HepG2 (cell line): Measurements from ENCODE around the gene VAC14. TPM values are rescaled to one million over a fixed set of nuclear protein-coding genes. Genes with fewer than 3 reads are reported as not detected.
A peak's percentile ranks its signal among the peaks of the same experiment; 100 is the strongest.

Experiments
- AGO1 ChIP-seq: fragments of 200-400 bp; formaldehyde crosslinking; IDR thresholded peaks from 2 replicates; pipeline ENCODE4 v1.6.1; 2017; ENCODE audit warnings: mild to moderate bottlenecking, low read depth, low read length, moderate library complexity; ENCODE audit not compliant: poor library complexity, severe bottlenecking
- DNMT1 ChIP-seq: sonication (generic); formaldehyde crosslinking; IDR thresholded peaks from 2 replicates; pipeline ENCODE4 v1.5.1; 2020; ENCODE audit warnings: mild to moderate bottlenecking, missing genetic modification reagents
- EHMT2 ChIP-seq: fragments of 200-600 bp; sonication (generic); IDR thresholded peaks from 2 replicates; pipeline ENCODE4 v1.7.0; 2017; ENCODE audit warnings: antibody characterized with exemption, low read depth, low read length, borderline replicate concordance
- ESRRA ChIP-seq: sonication (generic); formaldehyde crosslinking; IDR thresholded peaks from 2 replicates; pipeline ENCODE4 v1.5.1; 2020; ENCODE audit warnings: mild to moderate bottlenecking, low read depth, missing genetic modification reagents
- KDM2A ChIP-seq: sonication (generic); formaldehyde crosslinking; IDR thresholded peaks from 2 replicates; pipeline ENCODE4 v1.4.0; 2020; ENCODE audit warnings: low read depth, missing genetic modification reagents, borderline replicate concordance
- KLF13 ChIP-seq: sonication (generic); formaldehyde crosslinking; IDR thresholded peaks from 2 replicates; pipeline ENCODE4 v1.4.0; 2020; ENCODE audit warnings: mild to moderate bottlenecking, missing genetic modification reagents
- KMT2A ChIP-seq: sonication (generic); formaldehyde crosslinking; IDR thresholded peaks from 2 replicates; pipeline ENCODE4 v1.4.0; 2020; ENCODE audit warnings: missing genetic modification reagents
- NCOA2 ChIP-seq: sonication (generic); formaldehyde crosslinking; IDR thresholded peaks from 2 replicates; pipeline ENCODE4 v1.8.0; 2022; ENCODE audit warnings: inconsistent platforms
- NR1H2 ChIP-seq: sonication (generic); formaldehyde crosslinking; IDR thresholded peaks from 2 replicates; pipeline ENCODE4 v1.8.1; 2022; ENCODE audit warnings: low read depth, missing genetic modification reagents, borderline replicate concordance
- RBM39 ChIP-seq: fragments of 200-400 bp; formaldehyde crosslinking; IDR thresholded peaks from one replicate; pipeline ENCODE4 v1.6.1; 2018; ENCODE audit warnings: antibody characterized with exemption, mild to moderate bottlenecking, low read depth, low read length; ENCODE audit not compliant: poor library complexity, severe bottlenecking
- TAF15 ChIP-seq: fragments of 200-400 bp; formaldehyde crosslinking; IDR thresholded peaks from one replicate; pipeline ENCODE4 v1.6.1; 2018; ENCODE audit warnings: mild to moderate bottlenecking, low read depth, low read length; ENCODE audit not compliant: poor library complexity, severe bottlenecking
- TEAD3 ChIP-seq: optimal IDR thresholded peaks from 2 replicates; pipeline ENCODE3; 2016; ENCODE audit warnings: borderline replicate concordance
- ZNF225 ChIP-seq: sonication (generic); formaldehyde crosslinking; IDR thresholded peaks from 2 replicates; pipeline ENCODE4 v1.4.0; 2020; ENCODE audit warnings: mild to moderate bottlenecking, missing genetic modification reagents
- ZNF451 ChIP-seq: sonication (generic); formaldehyde crosslinking; IDR thresholded peaks from 2 replicates; pipeline ENCODE4 v1.5.0; 2020; ENCODE audit warnings: mild to moderate bottlenecking, missing genetic modification reagents
- ZNF703 ChIP-seq: sonication (generic); formaldehyde crosslinking; IDR thresholded peaks from 2 replicates; pipeline ENCODE4 v1.5.1; 2020; ENCODE audit warnings: missing genetic modification reagents, mild to moderate bottlenecking, moderate library complexity, borderline replicate concordance
- polyA plus RNA-seq, 8 experiments: library from polyadenylated mRNA; depleted of rRNA in 3 of 8; stranded (reverse) in 7 of 8; unstranded in 1 of 8; fragments of >200 nt; fragmentation: Illumina TruSeq in 4 of 8; extraction: Trizol in 4 of 8; gene quantifications; 2 replicates each; pipeline versions ENCODE4 v1.2.1 to v1.2.3, GENCODE V29; 2011 to 2016; ENCODE audit warnings: low read depth in 4 of 8, missing spikeins in 1 of 8, mixed read lengths in 1 of 8; ENCODE audit not compliant: insufficient read depth in 1 of 8
- total RNA-seq, 5 experiments: library from RNA; depleted of rRNA; stranded (reverse); fragments of >200 nt; fragmentation: Illumina TruSeq; extraction: Trizol; gene quantifications; 2 replicates each; pipeline ENCODE4 v1.2.3, GENCODE V29; 2016; ENCODE audit warnings: low read depth in 1 of 5
- TF ChIP-seq, protein P1 (sequence below): sonication (generic); formaldehyde crosslinking; IDR thresholded peaks from 2 replicates; pipeline ENCODE4 v1.4.0; 2020; ENCODE audit warnings: missing genetic modification reagents
- TF ChIP-seq, protein P2 (sequence below): IDR thresholded peaks from 2 replicates; pipeline ENCODE4 v1.6.1; 2016; ENCODE audit warnings: missing genetic modification reagents, missing compliant biosample characterization
- TF ChIP-seq, protein P3 (sequence below): sonication (generic); formaldehyde crosslinking; conservative IDR thresholded peaks from 2 replicates; pipeline ENCODE4 v1.8.0; 2022; ENCODE audit warnings: missing genetic modification reagents
- TF ChIP-seq, protein P4 (sequence below): sonication (generic); formaldehyde crosslinking; conservative IDR thresholded peaks from 2 replicates; pipeline ENCODE4 v1.8.0; 2022; ENCODE audit warnings: mild to moderate bottlenecking, moderate library complexity, missing genetic modification reagents
- TF ChIP-seq, protein P5 (sequence below): sonication (generic); formaldehyde crosslinking; IDR thresholded peaks from 2 replicates; pipeline ENCODE4 v1.5.1; 2020; ENCODE audit warnings: missing genetic modification reagents, mild to moderate bottlenecking, borderline replicate concordance
- TF ChIP-seq, protein P6 (sequence below): sonication (generic); formaldehyde crosslinking; IDR thresholded peaks from 2 replicates; pipeline ENCODE4 v1.4.0; 2020; ENCODE audit warnings: mild to moderate bottlenecking, missing genetic modification reagents

The VAC14 gene
- total and polyA plus RNA-seq, 2 of the 13 experiments (the other 11 are each of a cell fraction or from before 2014, with no cell fraction given), result 23.5 to 24.6 TPM

DNA sequence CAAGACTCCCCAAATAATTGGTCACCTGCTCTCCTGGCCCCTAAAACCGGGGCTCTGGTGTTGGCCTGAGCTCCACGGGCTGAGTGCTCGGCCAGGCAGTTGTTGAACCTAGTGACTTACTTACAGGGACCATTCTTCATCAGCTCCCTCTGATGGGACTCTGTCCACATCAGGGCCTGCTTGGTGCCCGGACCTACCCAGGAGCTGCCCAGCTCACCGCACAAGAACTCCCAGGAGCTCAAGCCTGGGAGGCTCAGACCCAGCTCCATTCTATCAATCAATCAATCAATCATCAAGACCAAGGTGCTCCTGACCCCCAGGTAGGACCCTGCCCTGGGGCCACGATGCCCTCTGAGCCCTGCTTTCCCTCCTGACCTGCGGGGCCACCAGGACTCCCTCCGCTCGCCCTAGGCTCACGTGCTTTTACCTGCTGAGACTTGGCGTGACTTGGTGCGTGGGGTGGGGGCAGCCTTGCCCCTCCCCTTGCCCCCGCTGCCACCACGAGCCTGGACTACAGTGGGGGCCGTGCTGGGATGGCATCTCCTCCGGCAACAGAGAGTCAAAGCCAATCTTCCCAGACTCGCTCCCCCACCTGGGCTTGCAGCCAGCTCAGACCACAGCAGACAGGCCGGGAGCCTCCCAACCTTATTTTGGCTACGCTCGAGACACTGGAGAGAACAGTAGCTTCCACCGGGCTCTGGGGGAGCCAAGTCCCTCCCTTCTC, 138.9 kb downstream of the VAC14 start (continued):
- TF ChIP-seq, protein P1, sequence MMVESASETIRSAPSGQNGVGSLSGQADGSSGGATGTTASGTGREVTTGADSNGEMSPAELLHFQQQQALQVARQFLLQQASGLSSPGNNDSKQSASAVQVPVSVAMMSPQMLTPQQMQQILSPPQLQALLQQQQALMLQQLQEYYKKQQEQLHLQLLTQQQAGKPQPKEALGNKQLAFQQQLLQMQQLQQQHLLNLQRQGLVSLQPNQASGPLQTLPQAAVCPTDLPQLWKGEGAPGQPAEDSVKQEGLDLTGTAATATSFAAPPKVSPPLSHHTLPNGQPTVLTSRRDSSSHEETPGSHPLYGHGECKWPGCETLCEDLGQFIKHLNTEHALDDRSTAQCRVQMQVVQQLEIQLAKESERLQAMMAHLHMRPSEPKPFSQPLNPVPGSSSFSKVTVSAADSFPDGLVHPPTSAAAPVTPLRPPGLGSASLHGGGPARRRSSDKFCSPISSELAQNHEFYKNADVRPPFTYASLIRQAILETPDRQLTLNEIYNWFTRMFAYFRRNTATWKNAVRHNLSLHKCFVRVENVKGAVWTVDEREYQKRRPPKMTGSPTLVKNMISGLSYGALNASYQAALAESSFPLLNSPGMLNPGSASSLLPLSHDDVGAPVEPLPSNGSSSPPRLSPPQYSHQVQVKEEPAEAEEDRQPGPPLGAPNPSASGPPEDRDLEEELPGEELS, result peak; percentile 33; the same call in 1 of the 2 replicates
- TF ChIP-seq TAF15 (peak; percentile 97), NCOA2 (CRISPR knock-in tag) (peak; percentile 5; the same call in 1 of the 2 replicates), ZNF451 (CRISPR knock-in tag) (0 out of 2 replicates have a peak, but pooled peaks have one; percentile 32), ZNF703 (no peak), KDM2A (peak; percentile 57; the same call in 1 of the 2 replicates), ZNF225 (CRISPR knock-in tag) (no peak), NR1H2 (CRISPR knock-in tag) (no peak), EHMT2 (no peak), KMT2A (CRISPR knock-in tag) (no peak), DNMT1 (CRISPR knock-in tag) (no peak), KLF13 (CRISPR knock-in tag) (peak; percentile 84; the same call in 1 of the 2 replicates), AGO1 (peak; percentile 62), ESRRA (CRISPR knock-in tag) (no peak), RBM39 (peak; percentile 37), TEAD3 (CRISPR knock-in tag) (no peak)
- TF ChIP-seq, protein P2, sequence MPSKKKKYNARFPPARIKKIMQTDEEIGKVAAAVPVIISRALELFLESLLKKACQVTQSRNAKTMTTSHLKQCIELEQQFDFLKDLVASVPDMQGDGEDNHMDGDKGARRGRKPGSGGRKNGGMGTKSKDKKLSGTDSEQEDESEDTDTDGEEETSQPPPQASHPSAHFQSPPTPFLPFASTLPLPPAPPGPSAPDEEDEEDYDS (CRISPR knock-in tag), result no peak
- TF ChIP-seq, protein P3, sequence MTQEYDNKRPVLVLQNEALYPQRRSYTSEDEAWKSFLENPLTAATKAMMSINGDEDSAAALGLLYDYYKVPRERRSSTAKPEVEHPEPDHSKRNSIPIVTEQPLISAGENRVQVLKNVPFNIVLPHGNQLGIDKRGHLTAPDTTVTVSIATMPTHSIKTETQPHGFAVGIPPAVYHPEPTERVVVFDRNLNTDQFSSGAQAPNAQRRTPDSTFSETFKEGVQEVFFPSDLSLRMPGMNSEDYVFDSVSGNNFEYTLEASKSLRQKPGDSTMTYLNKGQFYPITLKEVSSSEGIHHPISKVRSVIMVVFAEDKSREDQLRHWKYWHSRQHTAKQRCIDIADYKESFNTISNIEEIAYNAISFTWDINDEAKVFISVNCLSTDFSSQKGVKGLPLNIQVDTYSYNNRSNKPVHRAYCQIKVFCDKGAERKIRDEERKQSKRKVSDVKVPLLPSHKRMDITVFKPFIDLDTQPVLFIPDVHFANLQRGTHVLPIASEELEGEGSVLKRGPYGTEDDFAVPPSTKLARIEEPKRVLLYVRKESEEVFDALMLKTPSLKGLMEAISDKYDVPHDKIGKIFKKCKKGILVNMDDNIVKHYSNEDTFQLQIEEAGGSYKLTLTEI (CRISPR knock-in tag), result no peak
- TF ChIP-seq, protein P4, sequence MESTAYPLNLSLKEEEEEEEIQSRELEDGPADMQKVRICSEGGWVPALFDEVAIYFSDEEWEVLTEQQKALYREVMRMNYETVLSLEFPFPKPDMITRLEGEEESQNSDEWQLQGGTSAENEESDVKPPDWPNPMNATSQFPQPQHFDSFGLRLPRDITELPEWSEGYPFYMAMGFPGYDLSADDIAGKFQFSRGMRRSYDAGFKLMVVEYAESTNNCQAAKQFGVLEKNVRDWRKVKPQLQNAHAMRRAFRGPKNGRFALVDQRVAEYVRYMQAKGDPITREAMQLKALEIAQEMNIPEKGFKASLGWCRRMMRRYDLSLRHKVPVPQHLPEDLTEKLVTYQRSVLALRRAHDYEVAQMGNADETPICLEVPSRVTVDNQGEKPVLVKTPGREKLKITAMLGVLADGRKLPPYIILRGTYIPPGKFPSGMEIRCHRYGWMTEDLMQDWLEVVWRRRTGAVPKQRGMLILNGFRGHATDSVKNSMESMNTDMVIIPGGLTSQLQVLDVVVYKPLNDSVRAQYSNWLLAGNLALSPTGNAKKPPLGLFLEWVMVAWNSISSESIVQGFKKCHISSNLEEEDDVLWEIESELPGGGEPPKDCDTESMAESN (CRISPR knock-in tag), result no peak
- TF ChIP-seq, protein P5, sequence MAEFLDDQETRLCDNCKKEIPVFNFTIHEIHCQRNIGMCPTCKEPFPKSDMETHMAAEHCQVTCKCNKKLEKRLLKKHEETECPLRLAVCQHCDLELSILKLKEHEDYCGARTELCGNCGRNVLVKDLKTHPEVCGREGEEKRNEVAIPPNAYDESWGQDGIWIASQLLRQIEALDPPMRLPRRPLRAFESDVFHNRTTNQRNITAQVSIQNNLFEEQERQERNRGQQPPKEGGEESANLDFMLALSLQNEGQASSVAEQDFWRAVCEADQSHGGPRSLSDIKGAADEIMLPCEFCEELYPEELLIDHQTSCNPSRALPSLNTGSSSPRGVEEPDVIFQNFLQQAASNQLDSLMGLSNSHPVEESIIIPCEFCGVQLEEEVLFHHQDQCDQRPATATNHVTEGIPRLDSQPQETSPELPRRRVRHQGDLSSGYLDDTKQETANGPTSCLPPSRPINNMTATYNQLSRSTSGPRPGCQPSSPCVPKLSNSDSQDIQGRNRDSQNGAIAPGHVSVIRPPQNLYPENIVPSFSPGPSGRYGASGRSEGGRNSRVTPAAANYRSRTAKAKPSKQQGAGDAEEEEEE (CRISPR knock-in tag), result no peak
- TF ChIP-seq, protein P6, sequence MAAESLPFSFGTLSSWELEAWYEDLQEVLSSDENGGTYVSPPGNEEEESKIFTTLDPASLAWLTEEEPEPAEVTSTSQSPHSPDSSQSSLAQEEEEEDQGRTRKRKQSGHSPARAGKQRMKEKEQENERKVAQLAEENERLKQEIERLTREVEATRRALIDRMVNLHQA, result no peak
